ENCODE data around the gene KCTD8. TPM values are rescaled to one million over a fixed set of nuclear protein-coding genes. Genes with fewer than 3 reads are reported as not detected.

Gene KCTD8
- polyA plus RNA-seq, 3 donors: not detected

DNA sequence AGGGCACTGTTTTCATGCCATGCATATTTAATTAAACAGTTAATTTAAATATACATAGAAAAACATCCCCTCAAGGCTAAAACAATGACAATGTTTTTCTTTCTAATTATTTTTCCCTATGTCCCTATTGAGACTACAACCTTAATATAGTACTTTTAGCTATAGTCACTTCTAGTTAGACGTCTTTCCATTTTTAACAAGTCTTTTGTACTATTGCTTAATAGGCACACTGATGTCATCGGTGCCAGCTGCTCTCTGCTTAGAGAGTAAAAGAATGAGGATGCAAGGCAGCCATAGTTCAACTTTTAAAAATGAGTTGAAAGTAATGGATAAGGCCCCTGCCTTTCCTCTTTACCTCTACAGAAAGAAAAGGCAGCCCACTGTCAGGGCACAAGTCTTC lies 191.1 kb downstream of the KCTD8 start:
- Histone ChIP-seq H3K4me3 (replicated peaks in 1 of 3; ENCODE audit: low read depth in 2 of 3, low read length in 3 of 3) (no peak overlapping the region), H3K9ac (ENCODE audit: insufficient read depth, low read length, poor library complexity, severe bottlenecking) (no peak overlapping the region), H3K4me1 (ENCODE audit: control insufficient read depth in 1 of 2, insufficient read depth in 2 of 2, low read length in 2 of 2) (no peaks in the 10 kb centered on the region), H2AFZ (ENCODE audit: insufficient read depth, low read depth, low read length, poor library complexity, severe bottlenecking) (no peak overlapping the region), H3K4me2 (replicated peaks; ENCODE audit: extremely low read depth, low read length, poor library complexity, severe bottlenecking) (no peak overlapping the region), H3K79me2 (ENCODE audit: insufficient read depth, low read length) (no peaks in the 10 kb centered on the region), H3K36me3 (replicated peaks in 1 of 2; ENCODE audit: control insufficient read depth in 1 of 2, insufficient read depth in 2 of 2, low read length in 2 of 2) (no peaks in the 10 kb centered on the region), H3K9me3 (replicated peaks in 1 of 2; ENCODE audit: control insufficient read depth in 1 of 2, insufficient read depth in 1 of 2, low read length in 2 of 2) (no peaks in the 10 kb centered on the region), H3K27me3 (ENCODE audit: control insufficient read depth in 2 of 2, insufficient read depth in 2 of 2, low read length in 2 of 2) (no peaks in the 10 kb centered on the region), H4K20me1 (ENCODE audit: insufficient read depth, low read length) (no peaks in the 10 kb centered on the region), H3K27ac (ENCODE audit: low read depth in 1 of 2, low read length in 2 of 2) (no peak overlapping the region)
- DNase-seq: no peak
- H3K4me1 Mint-ChIP-seq: no peaks in the 10 kb centered on the region
- no peaks in the 10 kb centered on the region for H3K27me3 Mint-ChIP-seq (ENCODE audit: low read depth in 3 of 3)
- no peak overlapping the region for H3K4me3 Mint-ChIP-seq
- peaks cover 0 to 4% (median 0%) of the 10 kb centered on the region in 7 donors for H3K9me3 Mint-ChIP-seq
- no peak for TF ChIP-seq CTCF (IDR thresholded peaks at IDR 0.05)
- WGBS (ENCODE audit: insufficient coverage): no CpG with 5 or more reads among the region's 2 CpGs
- H3K36me3 Mint-ChIP-seq: no peaks in the 10 kb centered on the region
- intact Hi-C loops (cut with micrococcal nuclease): no loop called here
- no peak overlapping the region for H3K27ac Mint-ChIP-seq

DNA sequence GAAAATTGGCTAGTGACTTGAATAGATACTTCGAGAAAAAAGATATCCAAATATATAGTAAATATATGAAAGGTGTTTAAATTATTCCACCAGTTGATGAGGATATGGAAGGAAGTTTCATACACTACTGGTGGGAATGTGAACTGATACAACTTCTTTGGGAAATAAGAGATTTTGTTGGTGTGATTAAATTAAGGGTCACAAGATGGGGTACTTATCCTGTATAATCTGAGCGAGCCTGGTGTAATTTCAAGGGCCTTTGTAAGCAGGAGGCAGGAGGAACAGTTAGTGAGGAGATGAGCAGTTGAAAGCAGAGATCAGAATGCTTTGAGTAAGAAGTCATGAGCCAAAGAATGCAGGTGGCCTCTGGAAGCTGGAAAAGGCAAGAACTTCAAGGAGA lies 192.2 kb downstream of the KCTD8 start:
- no peak overlapping the region for H3K4me2 ChIP-seq (replicated peaks; ENCODE audit: extremely low read depth, low read length, poor library complexity, severe bottlenecking)
- no peaks in the 10 kb centered on the region for H3K36me3 ChIP-seq (replicated peaks in 1 of 2; ENCODE audit: control insufficient read depth in 1 of 2, insufficient read depth in 2 of 2, low read length in 2 of 2)
- H3K9ac ChIP-seq (ENCODE audit: insufficient read depth, low read length, poor library complexity, severe bottlenecking): no peak overlapping the region
- intact Hi-C loops (cut with micrococcal nuclease): no loop called here
- H3K36me3 Mint-ChIP-seq: no peaks in the 10 kb centered on the region
- H3K9me3 ChIP-seq (replicated peaks in 1 of 2; ENCODE audit: control insufficient read depth in 1 of 2, insufficient read depth in 1 of 2, low read length in 2 of 2): no peaks in the 10 kb centered on the region
- H3K4me3 ChIP-seq (replicated peaks in 1 of 3; ENCODE audit: low read depth in 2 of 3, low read length in 3 of 3): no peak overlapping the region
- H3K27ac ChIP-seq (ENCODE audit: low read depth in 1 of 2, low read length in 2 of 2): no peak overlapping the region
- no peaks in the 10 kb centered on the region for H3K4me1 Mint-ChIP-seq
- H3K9me3 Mint-ChIP-seq: peaks cover 0 to 3% (median 0%) of the 10 kb centered on the region in 7 donors
- no peak for TF ChIP-seq CTCF (IDR thresholded peaks at IDR 0.05)
- 78% methylated on average over 1 of the region's 2 CpGs for WGBS (ENCODE audit: insufficient coverage)
- no peak for DNase-seq
- H3K27ac Mint-ChIP-seq: no peak overlapping the region
- no peaks in the 10 kb centered on the region for H3K4me1 ChIP-seq (ENCODE audit: control insufficient read depth in 1 of 2, insufficient read depth in 2 of 2, low read length in 2 of 2)
- H3K27me3 Mint-ChIP-seq (ENCODE audit: low read depth in 3 of 3): no peaks in the 10 kb centered on the region
- H2AFZ ChIP-seq (ENCODE audit: insufficient read depth, low read depth, low read length, poor library complexity, severe bottlenecking): no peak overlapping the region
- H4K20me1 ChIP-seq (ENCODE audit: insufficient read depth, low read length): no peaks in the 10 kb centered on the region
- no peak overlapping the region for H3K4me3 Mint-ChIP-seq
- no peaks in the 10 kb centered on the region for H3K79me2 ChIP-seq (ENCODE audit: insufficient read depth, low read length)
- H3K27me3 ChIP-seq (ENCODE audit: control insufficient read depth in 2 of 2, insufficient read depth in 2 of 2, low read length in 2 of 2): no peaks in the 10 kb centered on the region

All from CD14-positive monocyte (primary cell).